Measurements from ENCODE around the gene SELENOK.

Gene SELENOK

GRCh38 chr3:53900666-53901331 lies 9.1 kb upstream of the SELENOK start:
- H3K4me3 ChIP-seq (ENCODE audit: low read depth, low read length), result no peak overlapping the region
- TF ChIP-seq CTCF (IDR thresholded peaks at IDR 0.05; ENCODE audit: low read depth, low read length, missing control alignments), result no peak

GRCh38 chr3:53899750-53900149 lies 8.1 kb upstream of the SELENOK start:
- TF ChIP-seq CTCF (IDR thresholded peaks at IDR 0.05; ENCODE audit: low read depth, low read length, missing control alignments), result no peak
- no peak for DNase-seq (ENCODE audit: low read depth)
- no peak overlapping the region for H3K4me3 ChIP-seq (ENCODE audit: low read depth, low read length)

More at GRCh38 chr3:53900666-53901331, 9.1 kb upstream of the SELENOK start:
- DNase-seq (ENCODE audit: low read depth), result no peak

GRCh38 chr3:53892286-53892637 lies 603 bp upstream of the SELENOK start:
- TF ChIP-seq CTCF (IDR thresholded peaks at IDR 0.05; ENCODE audit: low read depth, low read length, missing control alignments), result no peak
- DNase-seq (ENCODE audit: low read depth), result no peak
- H3K4me3 ChIP-seq (ENCODE audit: low read depth, low read length), result peak overlapping the region; percentile 80

- no peak for DNase-seq (ENCODE audit: low read depth)
- H3K4me3 ChIP-seq (ENCODE audit: low read depth, low read length), result peak overlapping the region; percentile 80
Measured at GRCh38 chr3:53890726-53891475, 758 bp downstream of the SELENOK start.

GRCh38 chr3:53888232-53888631 lies 3.4 kb downstream of the SELENOK start:
- H3K4me3 ChIP-seq (ENCODE audit: low read depth, low read length), result no peak overlapping the region
- DNase-seq (ENCODE audit: low read depth), result no peak
- TF ChIP-seq CTCF (IDR thresholded peaks at IDR 0.05; ENCODE audit: low read depth, low read length, missing control alignments), result no peak

More at GRCh38 chr3:53890726-53891475, 758 bp downstream of the SELENOK start:
- no peak for TF ChIP-seq CTCF (IDR thresholded peaks at IDR 0.05; ENCODE audit: low read depth, low read length, missing control alignments)

- DNase-seq (ENCODE audit: low read depth), result no peak
- no peak overlapping the region for H3K4me3 ChIP-seq (ENCODE audit: low read depth, low read length)
- no peak for TF ChIP-seq CTCF (IDR thresholded peaks at IDR 0.05; ENCODE audit: low read depth, low read length, missing control alignments)
Measured at GRCh38 chr3:53887446-53887845, 4.2 kb downstream of the SELENOK start.
